H9 (cell line): Measurements from ENCODE around the gene KLK11. TPM values are rescaled to one million over a fixed set of nuclear protein-coding genes. Genes with fewer than 3 reads are reported as not detected.
A peak's percentile ranks its signal among the peaks of the same experiment; 100 is the strongest.

Experiments
- DNase-seq: peaks from one replicate; pipeline ENCODE4 v3.0.0-alpha.2; 2017
- H2AFZ ChIP-seq: one replicate; pipeline ENCODE4 v1.6.1; 2013; ENCODE audit warnings: mild to moderate bottlenecking, low read length, control low read depth, moderate library complexity
- H2AK5ac ChIP-seq: 2 replicates; pipeline ENCODE4 v1.6.1; 2013; ENCODE audit warnings: low read length, control low read depth, mixed read lengths; ENCODE audit not compliant: insufficient read length
- H2BK120ac ChIP-seq: one replicate; pipeline ENCODE4 v1.6.1; 2013; ENCODE audit warnings: low read depth, mild to moderate bottlenecking, low read length, control low read depth, inconsistent platforms; ENCODE audit not compliant: poor library complexity, severe bottlenecking
- H2BK12ac ChIP-seq: 2 replicates; pipeline ENCODE4 v1.6.1; 2013; ENCODE audit warnings: low read length, control low read depth, mixed read lengths, low read depth; ENCODE audit not compliant: insufficient read length
- H2BK15ac ChIP-seq: 2 replicates; pipeline ENCODE4 v1.6.1; 2013; ENCODE audit warnings: low read depth, low read length, control low read depth
- H2BK20ac ChIP-seq: one replicate; pipeline ENCODE4 v1.6.1; 2013; ENCODE audit warnings: low read depth, mild to moderate bottlenecking, low read length, control low read depth, inconsistent platforms; ENCODE audit not compliant: poor library complexity, severe bottlenecking
- H2BK5ac ChIP-seq: 2 replicates; pipeline ENCODE4 v1.6.1; 2013; ENCODE audit warnings: low read length, control low read depth, mixed read lengths; ENCODE audit not compliant: insufficient read length
- H3K14ac ChIP-seq: 2 replicates; pipeline ENCODE4 v1.6.1; 2013; ENCODE audit warnings: low read length, control low read depth; ENCODE audit not compliant: insufficient read depth
- H3K18ac ChIP-seq: 2 replicates; pipeline ENCODE4 v1.6.1; 2013; ENCODE audit warnings: low read depth, mild to moderate bottlenecking, mixed read lengths, low read length, control low read depth; ENCODE audit not compliant: insufficient read length
- H3K23ac ChIP-seq: 2 replicates; pipeline ENCODE4 v1.6.1; 2013; ENCODE audit warnings: low read length, control low read depth, mixed read lengths, low read depth; ENCODE audit not compliant: insufficient read length
- H3K23me2 ChIP-seq: 2 replicates; pipeline ENCODE4 v1.6.1; 2013; ENCODE audit warnings: low read depth, mild to moderate bottlenecking, mixed read lengths, low read length, control low read depth; ENCODE audit not compliant: insufficient read length, poor library complexity, severe bottlenecking
- H3K27ac ChIP-seq: 2 replicates; pipeline ENCODE4 v1.5.1; 2013; ENCODE audit warnings: low read length, control low read depth, mixed read lengths, low read depth; ENCODE audit not compliant: insufficient read length
- H3K27me3 ChIP-seq: 2 replicates; pipeline ENCODE4 v1.6.1; 2013; ENCODE audit warnings: low read length, control low read depth, inconsistent platforms; ENCODE audit not compliant: insufficient read depth
- H3K4ac ChIP-seq: 2 replicates; pipeline ENCODE4 v1.6.1; 2013; ENCODE audit warnings: low read depth, mild to moderate bottlenecking, control low read depth, inconsistent platforms, low read length, moderate library complexity
- H3K4me1 ChIP-seq: 2 replicates; pipeline ENCODE4 v1.6.1; 2013; ENCODE audit warnings: low read length, control low read depth, inconsistent platforms; ENCODE audit not compliant: insufficient read depth
- H3K4me2 ChIP-seq: 2 replicates; pipeline ENCODE4 v1.6.1; 2013; ENCODE audit warnings: low read length, control low read depth, mixed read lengths; ENCODE audit not compliant: insufficient read length, insufficient read depth
- H3K56ac ChIP-seq: 2 replicates; pipeline ENCODE4 v1.6.1; 2013; ENCODE audit warnings: low read depth, mild to moderate bottlenecking, mixed read lengths, low read length, control low read depth; ENCODE audit not compliant: insufficient read length
- H3K79me1 ChIP-seq: 2 replicates; pipeline ENCODE4 v1.6.1; 2013; ENCODE audit warnings: low read depth, mild to moderate bottlenecking, moderate library complexity, low read length, control low read depth, inconsistent platforms; ENCODE audit not compliant: insufficient read depth, poor library complexity, severe bottlenecking
- H3K79me2 ChIP-seq: 2 replicates; pipeline ENCODE4 v1.6.1; 2013; ENCODE audit warnings: low read length, control low read depth, inconsistent platforms; ENCODE audit not compliant: insufficient read depth
- H3K9ac ChIP-seq: 2 replicates; pipeline ENCODE4 v1.6.1; 2013; ENCODE audit warnings: low read length, control low read depth, mixed read lengths; ENCODE audit not compliant: insufficient read length; ENCODE audit errors: extremely low read depth
- H3K9me3 ChIP-seq: one replicate; pipeline ENCODE4 v1.6.1; 2013; ENCODE audit warnings: low read depth, low read length, inconsistent platforms; ENCODE audit not compliant: control insufficient read depth
- H3T11ph ChIP-seq: one replicate; pipeline ENCODE4 v1.6.1; 2013; ENCODE audit warnings: mild to moderate bottlenecking, low read length, control low read depth, inconsistent platforms
- H4K20me1 ChIP-seq: one replicate; pipeline ENCODE4 v1.6.1; 2013; ENCODE audit not compliant: control insufficient read depth, insufficient read length, insufficient read depth
- H4K5ac ChIP-seq: 2 replicates; pipeline ENCODE4 v1.6.1; 2013; ENCODE audit warnings: low read depth, mild to moderate bottlenecking, mixed read lengths, low read length, control low read depth; ENCODE audit not compliant: insufficient read length
- H4K8ac ChIP-seq: replicated peaks from 2 replicates; pipeline ENCODE4 v1.6.1; 2013; ENCODE audit warnings: low read length, control low read depth, mixed read lengths, low read depth; ENCODE audit not compliant: insufficient read length
- H4K91ac ChIP-seq: 2 replicates; pipeline ENCODE4 v1.6.1; 2013; ENCODE audit warnings: low read depth, mild to moderate bottlenecking, moderate library complexity, mixed read lengths, low read length, control low read depth; ENCODE audit not compliant: insufficient read length
- H3K27ac Mint-ChIP-seq, 3 experiments: 2 replicates in 2 of 3; 3 replicates in 1 of 3; pipeline ENCODE4 v1.8.0; 2020 to 2021; ENCODE audit warnings: mixed read lengths in 3 of 3, mild to moderate bottlenecking in 1 of 3, moderate library complexity in 1 of 3
- H3K27me3 Mint-ChIP-seq: 2 replicates; pipeline ENCODE4 v1.8.0; 2021; ENCODE audit warnings: low read depth, mild to moderate bottlenecking, moderate library complexity, mixed read lengths
- H3K36me3 Mint-ChIP-seq, 3 experiments: 2 replicates in 2 of 3; 3 replicates in 1 of 3; pipeline ENCODE4 v1.8.0; 2020 to 2021; ENCODE audit warnings: low read depth in 3 of 3, mixed read lengths in 3 of 3; ENCODE audit not compliant: insufficient read depth in 1 of 3
- H3K4me1 Mint-ChIP-seq, 2 experiments: 2 replicates each; pipeline ENCODE4 v1.8.0; 2020; ENCODE audit warnings: mixed read lengths in 2 of 2
- H3K4me3 Mint-ChIP-seq, 2 experiments: 2 replicates in 1 of 2; 3 replicates in 1 of 2; pipeline ENCODE4 v1.8.0; 2020 to 2021; ENCODE audit warnings: mild to moderate bottlenecking in 2 of 2, mixed read lengths in 2 of 2, moderate library complexity in 1 of 2
- H3K9me3 Mint-ChIP-seq, 2 experiments: 2 replicates in 1 of 2; 3 replicates in 1 of 2; pipeline ENCODE4 v1.8.0; 2020; ENCODE audit warnings: mild to moderate bottlenecking in 2 of 2, mixed read lengths in 2 of 2, moderate library complexity in 1 of 2
- WGBS: extraction: QIAGEN DNeasy Blood & Tissue Kit; methylation state at CpG from one replicate; pipeline ENCODE4 v1.1.7; 2013; ENCODE audit warnings: missing lambda C conversion rate, low lambda C conversion rate, mixed read lengths; ENCODE audit not compliant: insufficient read length; ENCODE audit errors: extremely low coverage; 5-methylcytosine and 5-hydroxymethylcytosine counted together
- total RNA-seq: library from RNA; stranded (reverse); gene quantifications from 2 replicates; pipeline ENCODE4 v1.2.1, GENCODE V29; 2021
- TF ChIP-seq, protein P1 (sequence below): fragments of 200-600 bp; sonication (generic); conservative IDR thresholded peaks from 3 replicates; pipeline ENCODE4 v1.8.0; 2021; ENCODE audit warnings: antibody characterized with exemption, mild to moderate bottlenecking

Gene KLK11
- total RNA-seq, 1 experiment from 2014 or later: not detected

- Histone ChIP-seq H3K56ac (no peak within 1 kb of the TSS), H4K91ac (no peak within 1 kb of the TSS), H2AK5ac (no peak within 1 kb of the TSS), H3K14ac (no peak within 1 kb of the TSS; the same call in 1 of the 2 replicates), H2BK15ac (no peak within 1 kb of the TSS), H3K23ac (no peak within 1 kb of the TSS), H2AFZ (no peak within 1 kb of the TSS), H3K9me3 (no peaks in the 10 kb centered on the region), H2BK5ac (no peak within 1 kb of the TSS), H3K79me1 (no peaks in the 10 kb centered on the region), H3K18ac (no peak within 1 kb of the TSS), H2BK120ac (no peak within 1 kb of the TSS), H3K9ac (no peak within 1 kb of the TSS), H3K4me1 (no peaks in the 10 kb centered on the region), H4K5ac (no peak within 1 kb of the TSS), H3K79me2 (no peaks in the 10 kb centered on the region), H4K20me1 (no peaks in the 10 kb centered on the region), H3K4ac (no peak within 1 kb of the TSS), H4K8ac (no peak within 1 kb of the TSS), H2BK20ac (no peak within 1 kb of the TSS), H3K27ac (no peak within 1 kb of the TSS), H3T11ph (no peak within 1 kb of the TSS), H2BK12ac (no peak within 1 kb of the TSS), H3K27me3 (no peaks in the 10 kb centered on the region; the same call in 1 of the 2 replicates), H3K4me2 (peak within 1 kb of the TSS; percentile 79), H3K23me2 (peaks cover 16% of the 10 kb centered on the region)
- Mint-ChIP-seq H3K4me1 (peaks cover 17 to 33% of the 10 kb centered on the region in 2 experiments), H3K27ac (peak within 1 kb of the TSS in 1 of 3 experiments; percentile 2; a peak in 2 of 7 replicates), H3K9me3 (peaks cover 0 to 13% of the 10 kb centered on the region in 2 experiments; a peak in 4 of 5 replicates), H3K4me3 (peak within 1 kb of the TSS; percentile 55 to 89), H3K27me3 (peaks cover 69% of the 10 kb centered on the region), H3K36me3 (peaks cover 0 to 2% (median 0%) of the 10 kb centered on the region in 3 experiments; a peak in 2 of 7 replicates)
- no peak for DNase-seq
- TF ChIP-seq, protein P1, sequence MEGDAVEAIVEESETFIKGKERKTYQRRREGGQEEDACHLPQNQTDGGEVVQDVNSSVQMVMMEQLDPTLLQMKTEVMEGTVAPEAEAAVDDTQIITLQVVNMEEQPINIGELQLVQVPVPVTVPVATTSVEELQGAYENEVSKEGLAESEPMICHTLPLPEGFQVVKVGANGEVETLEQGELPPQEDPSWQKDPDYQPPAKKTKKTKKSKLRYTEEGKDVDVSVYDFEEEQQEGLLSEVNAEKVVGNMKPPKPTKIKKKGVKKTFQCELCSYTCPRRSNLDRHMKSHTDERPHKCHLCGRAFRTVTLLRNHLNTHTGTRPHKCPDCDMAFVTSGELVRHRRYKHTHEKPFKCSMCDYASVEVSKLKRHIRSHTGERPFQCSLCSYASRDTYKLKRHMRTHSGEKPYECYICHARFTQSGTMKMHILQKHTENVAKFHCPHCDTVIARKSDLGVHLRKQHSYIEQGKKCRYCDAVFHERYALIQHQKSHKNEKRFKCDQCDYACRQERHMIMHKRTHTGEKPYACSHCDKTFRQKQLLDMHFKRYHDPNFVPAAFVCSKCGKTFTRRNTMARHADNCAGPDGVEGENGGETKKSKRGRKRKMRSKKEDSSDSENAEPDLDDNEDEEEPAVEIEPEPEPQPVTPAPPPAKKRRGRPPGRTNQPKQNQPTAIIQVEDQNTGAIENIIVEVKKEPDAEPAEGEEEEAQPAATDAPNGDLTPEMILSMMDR: no peak
- WGBS: no CpG with 5 or more reads among the region's 14 CpGs
Observed at GRCh38 chr19:51019544-51019925, 6.9 kb downstream of the KLK11 start, which contains the start of gene KLK10. Gene KLK10 (minus strand): TSS chr19:51019709. CDS start chr19:51019130, 579 bp downstream.
